HFF-Myc (cell line): ENCODE measurements around the gene SRCIN1.
A peak's percentile ranks its signal among the peaks of the same experiment; 100 is the strongest.
"Not testable (repeated sequence)": the region's sequence is repeated elsewhere in the genome, so short reads cannot be mapped to it uniquely, and the experiment has no call there.

Experiments used
- DNase-seq: peaks from one replicate; pipeline ENCODE4 v3.0.0-alpha.2; 2011; ENCODE audit warnings: low read depth; ENCODE audit errors: extremely low read depth
- H3K4me3 ChIP-seq: replicated peaks from 2 replicates; pipeline ENCODE4 v1.5.1; 2011; ENCODE audit warnings: low read depth, mild to moderate bottlenecking, control low read depth, low read length
- TF ChIP-seq, protein P1 (sequence below): IDR thresholded peaks from 2 replicates; pipeline ENCODE4 v1.5.1; 2012; ENCODE audit warnings: mild to moderate bottlenecking, low read depth, low read length, control low read depth; ENCODE audit errors: missing control alignments

Gene SRCIN1

GRCh38 chr17:38526526-38526925, 79.2 kb downstream of the SRCIN1 start:
- not testable (repeated sequence) for DNase-seq, H3K4me3 ChIP-seq

- no peak for DNase-seq
- TF ChIP-seq, protein P1, sequence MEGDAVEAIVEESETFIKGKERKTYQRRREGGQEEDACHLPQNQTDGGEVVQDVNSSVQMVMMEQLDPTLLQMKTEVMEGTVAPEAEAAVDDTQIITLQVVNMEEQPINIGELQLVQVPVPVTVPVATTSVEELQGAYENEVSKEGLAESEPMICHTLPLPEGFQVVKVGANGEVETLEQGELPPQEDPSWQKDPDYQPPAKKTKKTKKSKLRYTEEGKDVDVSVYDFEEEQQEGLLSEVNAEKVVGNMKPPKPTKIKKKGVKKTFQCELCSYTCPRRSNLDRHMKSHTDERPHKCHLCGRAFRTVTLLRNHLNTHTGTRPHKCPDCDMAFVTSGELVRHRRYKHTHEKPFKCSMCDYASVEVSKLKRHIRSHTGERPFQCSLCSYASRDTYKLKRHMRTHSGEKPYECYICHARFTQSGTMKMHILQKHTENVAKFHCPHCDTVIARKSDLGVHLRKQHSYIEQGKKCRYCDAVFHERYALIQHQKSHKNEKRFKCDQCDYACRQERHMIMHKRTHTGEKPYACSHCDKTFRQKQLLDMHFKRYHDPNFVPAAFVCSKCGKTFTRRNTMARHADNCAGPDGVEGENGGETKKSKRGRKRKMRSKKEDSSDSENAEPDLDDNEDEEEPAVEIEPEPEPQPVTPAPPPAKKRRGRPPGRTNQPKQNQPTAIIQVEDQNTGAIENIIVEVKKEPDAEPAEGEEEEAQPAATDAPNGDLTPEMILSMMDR: no peak
- H3K4me3 ChIP-seq: no peak overlapping the region
Measured at GRCh38 chr17:38512473-38513058, 93.2 kb downstream of the SRCIN1 start.

- no peak for DNase-seq
- no peak overlapping the region for H3K4me3 ChIP-seq
Measured at GRCh38 chr17:38511150-38512108, 94.3 kb downstream of the SRCIN1 start.

DNA sequence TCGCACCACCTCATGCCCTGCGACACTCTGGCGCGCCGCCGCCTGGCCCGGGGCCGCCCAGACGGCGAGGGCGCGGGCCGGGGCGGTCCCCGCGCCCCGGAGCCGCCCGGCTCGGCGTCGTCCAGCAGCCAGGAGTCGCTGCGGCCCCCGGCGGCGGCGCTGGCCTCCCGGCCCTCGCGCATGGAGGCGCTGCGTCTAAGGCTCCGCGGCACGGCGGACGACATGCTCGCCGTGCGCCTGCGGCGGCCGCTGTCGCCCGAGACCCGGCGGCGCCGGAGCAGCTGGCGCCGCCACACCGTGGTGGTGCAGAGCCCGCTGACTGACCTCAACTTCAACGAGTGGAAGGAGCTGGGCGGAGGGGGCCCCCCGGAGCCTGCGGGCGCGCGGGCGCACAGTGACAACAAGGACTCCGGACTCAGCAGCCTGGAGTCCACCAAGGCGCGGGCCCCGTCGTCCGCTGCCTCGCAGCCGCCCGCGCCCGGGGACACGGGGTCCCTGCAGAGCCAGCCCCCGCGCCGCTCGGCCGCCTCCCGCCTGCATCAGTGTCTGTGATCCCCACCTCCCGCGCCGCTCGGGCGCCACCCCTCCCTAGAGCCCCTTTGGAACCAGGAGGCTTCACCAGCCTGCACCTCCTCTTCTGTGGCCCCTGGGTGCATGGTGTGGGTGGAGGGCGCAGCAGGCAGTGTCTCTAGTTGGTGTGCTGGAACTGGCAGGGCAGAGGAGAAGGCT, 95.2 kb downstream of the SRCIN1 start:
- no peak for DNase-seq
- H3K4me3 ChIP-seq: no peak overlapping the region
- TF ChIP-seq, protein P1: no peak

More at GRCh38 chr17:38511150-38512108, 94.3 kb downstream of the SRCIN1 start:
- TF ChIP-seq, protein P1: no peak

DNA sequence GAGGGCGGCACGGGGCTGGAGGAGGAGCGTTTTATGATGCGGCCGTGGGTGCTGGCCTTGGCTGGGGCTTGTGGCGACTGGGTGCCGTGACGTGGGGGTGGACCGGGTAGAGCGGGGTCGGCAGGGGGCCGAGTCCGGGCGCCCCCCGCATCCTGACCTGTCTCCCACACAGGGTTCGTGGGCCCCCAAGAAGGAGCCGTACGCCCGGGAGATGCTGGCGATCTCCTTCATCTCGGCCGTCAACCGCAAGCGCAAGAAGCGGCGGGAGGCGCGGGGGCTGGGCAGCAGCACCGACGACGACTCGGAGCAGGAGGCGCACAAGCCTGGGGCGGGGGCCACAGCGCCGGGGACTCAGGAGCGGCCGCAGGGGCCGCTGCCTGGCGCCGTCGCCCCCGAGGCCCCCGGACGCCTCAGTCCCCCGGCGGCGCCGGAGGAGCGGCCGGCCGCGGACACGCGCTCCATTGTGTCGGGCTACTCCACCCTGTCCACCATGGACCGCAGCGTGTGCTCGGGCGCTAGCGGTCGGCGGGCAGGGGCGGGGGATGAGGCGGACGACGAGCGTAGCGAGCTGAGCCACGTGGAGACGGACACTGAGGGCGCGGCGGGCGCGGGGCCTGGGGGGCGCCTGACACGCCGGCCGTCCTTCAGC, 95.9 kb downstream of the SRCIN1 start:
- H3K4me3 ChIP-seq: peak overlapping the region; percentile 26
- DNase-seq: no peak

DNA sequence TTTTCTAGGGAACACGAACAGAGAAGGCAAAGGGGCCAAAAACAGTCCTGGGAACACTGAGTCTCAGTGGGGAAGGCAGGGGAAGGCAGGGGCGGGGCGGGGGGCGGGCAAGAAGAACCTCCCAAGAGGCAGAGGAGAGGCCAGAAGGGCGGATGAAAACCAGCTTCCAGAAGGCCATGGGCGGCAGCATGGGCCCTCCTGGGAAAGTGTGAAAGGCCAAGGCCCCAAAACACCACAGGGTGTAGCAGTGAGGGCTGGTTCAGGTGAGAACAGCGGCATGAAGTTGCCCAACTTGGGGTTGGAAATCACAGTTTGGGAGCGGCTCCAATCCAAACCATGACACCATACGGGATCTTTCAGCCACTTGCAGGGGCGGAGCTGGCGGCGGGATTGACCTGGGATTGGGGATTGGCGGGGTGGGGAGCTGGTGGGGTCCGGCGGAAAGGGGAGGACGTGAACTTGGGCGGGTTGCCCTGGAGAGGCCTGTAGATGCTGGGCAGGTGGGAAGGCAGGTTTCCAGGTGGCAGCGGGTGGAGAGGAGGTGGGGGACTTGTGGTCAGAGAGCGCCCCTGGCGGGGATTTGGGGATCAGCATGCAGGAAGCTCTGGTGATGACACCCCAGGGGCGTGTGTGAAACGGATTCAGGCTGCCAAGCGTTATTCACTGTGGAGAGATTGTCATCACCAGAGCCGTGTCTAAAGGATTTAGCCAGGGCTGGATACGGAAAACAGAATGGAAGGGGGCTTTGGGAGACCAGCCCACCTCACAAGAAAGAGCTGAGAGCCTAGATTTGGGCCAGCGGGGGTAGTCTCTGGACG, 96.6 kb downstream of the SRCIN1 start:
- peak overlapping the region; percentile 26 for H3K4me3 ChIP-seq
- TF ChIP-seq, protein P1: peak; percentile 85
- peak; percentile 61 for DNase-seq

More for the DNA sequence above, 95.9 kb downstream of the SRCIN1 start:
- TF ChIP-seq, protein P1: no peak
